ENCODE results near the gene MPND.

The MPND gene

DNA sequence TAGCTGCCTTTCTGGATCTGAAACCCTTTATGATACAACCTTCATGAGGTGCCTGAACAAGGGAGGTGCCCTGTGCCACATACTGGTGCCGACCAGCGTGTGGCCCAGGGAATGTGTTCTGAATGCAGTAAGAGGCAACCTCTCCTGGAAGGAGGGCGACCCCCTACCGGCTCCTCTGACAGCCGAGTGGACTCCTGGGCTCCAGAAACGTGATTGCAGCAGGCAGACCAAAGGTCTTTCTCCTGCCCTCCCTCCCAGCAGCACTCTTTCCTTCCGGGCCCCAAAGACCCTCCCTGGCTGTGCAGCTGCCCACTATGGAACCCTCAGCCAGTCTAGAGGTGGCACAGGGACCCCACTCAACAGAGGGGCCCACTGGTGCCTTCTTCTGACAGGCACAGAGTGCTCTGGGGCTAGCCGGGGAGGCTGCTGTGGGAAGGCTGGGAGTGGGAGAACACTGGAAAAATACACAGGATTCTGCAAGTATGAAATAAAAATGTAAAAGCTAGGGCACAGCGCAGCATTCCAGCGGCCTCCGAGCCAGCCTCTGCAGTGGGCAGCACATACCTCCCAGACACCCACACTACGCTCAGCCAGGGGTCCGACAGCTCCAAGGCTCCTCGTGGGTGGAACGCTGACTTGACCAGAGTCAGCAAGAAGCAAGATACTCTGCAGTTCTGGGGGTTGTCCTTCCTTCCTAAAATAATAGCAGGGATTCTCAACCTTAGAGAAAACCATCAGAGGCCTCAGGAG, 42.1 kb downstream of the MPND start:
- no peak for DNase-seq

GRCh38 chr19:4386041-4386782, 42.9 kb downstream of the MPND start:
- no peak for DNase-seq

- DNase-seq = no peak
Measured at GRCh38 chr19:4388337-4389063, 45.1 kb downstream of the MPND start.

DNA sequence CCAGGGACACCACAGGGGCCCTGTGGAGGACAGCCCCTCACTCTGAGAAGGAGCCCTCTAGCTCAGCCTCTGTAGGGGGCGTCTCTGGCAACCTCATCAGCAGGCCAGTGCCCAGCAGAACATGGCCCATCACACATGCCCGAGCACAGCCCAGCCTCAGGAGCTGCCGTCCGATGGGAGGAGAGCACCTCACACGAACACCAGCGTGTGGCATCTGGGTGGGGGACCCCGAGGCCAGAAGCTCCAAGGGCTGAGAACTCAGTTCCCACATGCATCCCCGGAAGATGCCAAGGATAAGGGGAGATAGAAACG, 45.7 kb downstream of the MPND start:
- no peak for DNase-seq

DNA sequence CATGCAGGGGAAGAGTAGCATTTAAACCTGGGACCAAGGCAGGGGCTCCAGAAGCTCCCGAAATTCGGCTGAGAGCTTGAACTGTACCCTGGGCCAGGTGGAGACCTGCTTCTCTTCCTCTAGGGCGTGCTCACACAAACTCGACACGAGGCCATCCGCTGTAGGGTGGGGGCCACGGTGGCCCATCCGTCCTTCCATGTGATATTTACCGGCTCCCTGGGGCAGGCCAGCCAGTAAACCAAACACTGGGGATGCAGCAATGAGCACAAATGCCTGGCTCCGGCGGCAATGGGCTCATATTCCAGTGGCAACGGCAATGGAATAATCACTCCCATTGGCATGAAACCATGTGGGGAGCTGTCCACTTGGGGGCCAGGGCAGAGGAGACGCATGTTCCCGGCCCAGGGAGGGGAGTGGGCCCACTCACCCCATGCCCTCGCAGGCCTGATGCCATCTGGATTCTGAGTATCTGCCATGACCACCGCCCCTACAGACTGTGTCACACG, 46.2 kb downstream of the MPND start:
- DNase-seq = no peak

DNA sequence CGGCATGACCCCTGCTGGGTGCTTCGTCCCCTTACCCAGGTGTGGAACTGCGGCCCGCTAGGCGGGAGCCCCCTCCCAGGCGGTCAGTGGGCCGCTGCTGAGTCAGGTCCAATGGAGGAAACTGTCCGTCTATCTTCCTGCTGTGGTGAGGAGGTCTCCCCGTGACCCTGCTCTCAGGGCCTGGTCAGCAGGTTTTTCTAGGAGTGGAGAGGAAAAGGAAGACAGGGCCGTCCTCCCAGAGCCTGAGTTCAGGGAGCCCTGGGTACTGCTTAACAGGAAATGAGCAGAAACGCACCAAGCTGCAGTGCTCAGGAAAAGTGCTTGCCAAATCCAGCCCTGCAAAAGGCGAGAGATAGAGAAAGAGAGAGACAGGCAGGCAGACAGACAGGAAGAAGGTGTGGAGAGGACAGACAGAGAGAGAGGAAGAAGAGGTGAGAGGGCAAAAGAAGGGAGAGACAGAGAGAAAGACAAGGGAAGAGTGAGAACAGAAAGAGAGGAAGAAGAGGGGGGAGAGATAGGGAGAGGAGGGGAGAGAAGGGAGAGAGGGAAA, 46.7 kb downstream of the MPND start:
- DNase-seq = no peak

DNA sequence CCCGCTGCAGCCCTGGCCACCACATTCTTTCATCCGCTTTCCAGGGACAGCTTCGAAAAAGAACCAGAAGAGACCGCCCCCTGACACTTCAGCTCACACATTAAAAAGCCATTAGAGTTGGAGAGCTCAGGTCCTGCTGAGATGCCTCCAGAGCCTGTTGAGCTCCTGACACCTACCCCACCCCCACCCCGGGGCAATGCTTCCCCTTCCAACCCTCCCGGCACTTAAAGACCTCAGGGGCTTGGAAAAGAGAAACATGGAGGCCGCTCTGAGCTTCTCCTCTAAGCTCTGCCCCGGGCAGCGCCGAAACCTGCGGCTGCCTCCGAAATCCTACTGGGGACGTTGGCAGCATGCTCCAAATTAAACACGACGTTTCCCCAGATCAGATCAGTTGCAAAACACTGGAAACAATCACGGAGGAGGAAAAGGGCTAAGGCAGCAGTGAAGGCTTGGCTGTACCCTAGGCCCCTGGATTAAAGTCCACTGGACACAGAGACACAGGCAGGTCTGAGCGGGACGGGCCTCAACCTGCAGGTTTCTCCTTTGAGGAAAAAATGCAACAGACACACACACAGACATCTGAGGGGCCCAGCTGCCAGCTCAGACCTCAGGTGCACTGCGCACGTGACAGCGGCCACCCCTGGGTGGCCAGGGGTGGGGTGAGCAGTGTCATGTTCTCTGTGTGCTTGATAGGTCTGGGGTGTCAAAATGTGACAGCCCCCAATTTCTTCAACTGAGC, 47.4 kb downstream of the MPND start:
- no peak for DNase-seq

DNA sequence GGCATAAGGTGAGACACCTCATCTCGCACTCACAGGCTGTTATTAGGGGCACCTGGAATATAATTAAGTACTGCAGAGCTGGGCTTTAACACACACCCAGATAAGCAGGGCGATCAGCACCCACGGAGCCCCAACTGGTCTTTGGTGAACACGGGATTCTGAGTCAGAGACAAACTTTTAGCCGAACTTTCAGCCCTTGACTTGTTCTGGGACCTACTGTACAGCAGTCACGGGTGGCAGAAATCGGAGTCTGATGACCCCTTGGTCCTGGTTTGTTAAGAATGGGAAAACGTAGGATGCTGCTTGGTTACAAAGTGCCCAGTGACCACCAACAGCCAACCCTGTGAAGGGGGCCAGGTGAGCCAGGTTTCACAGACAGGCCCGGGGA, 47.9 kb downstream of the MPND start:
- no peak for DNase-seq

DNA sequence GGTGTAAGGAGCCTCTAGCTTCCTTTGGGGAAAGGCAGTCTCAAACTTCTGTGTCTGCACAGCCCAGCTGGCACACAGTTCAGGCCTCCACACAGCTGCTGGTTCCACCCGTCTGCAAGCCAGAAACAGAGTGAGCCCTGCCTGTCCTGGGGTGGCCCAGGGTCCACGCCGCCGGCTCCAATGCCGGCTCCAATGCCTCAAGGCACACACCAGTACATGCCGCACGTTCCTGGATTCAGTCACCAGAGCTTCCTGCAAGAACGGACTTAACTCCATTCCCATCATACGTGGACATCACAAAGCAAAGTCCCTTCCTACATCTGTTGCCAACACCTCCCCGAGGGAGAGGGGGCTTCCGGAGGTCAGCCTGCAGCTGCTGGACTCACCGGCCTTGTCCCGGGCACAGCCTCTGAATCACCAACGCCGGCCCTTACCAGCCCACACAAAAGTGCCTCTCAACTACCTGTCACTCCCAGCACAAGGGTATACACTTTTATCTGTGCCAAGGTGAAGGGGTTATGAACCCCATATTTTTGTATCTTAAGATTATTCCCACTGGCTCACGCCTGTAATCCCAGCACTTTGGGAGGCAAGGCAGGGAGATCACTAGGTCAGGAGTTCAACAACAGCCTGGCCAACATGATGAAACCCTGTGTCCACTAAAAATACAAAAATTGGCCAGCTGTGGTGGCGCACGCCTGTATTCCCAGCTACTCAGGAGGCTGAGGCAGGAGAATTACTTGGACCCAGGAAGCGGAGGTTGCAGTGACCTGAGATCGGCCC, 48.5 kb downstream of the MPND start:
- DNase-seq = no peak

DNA sequence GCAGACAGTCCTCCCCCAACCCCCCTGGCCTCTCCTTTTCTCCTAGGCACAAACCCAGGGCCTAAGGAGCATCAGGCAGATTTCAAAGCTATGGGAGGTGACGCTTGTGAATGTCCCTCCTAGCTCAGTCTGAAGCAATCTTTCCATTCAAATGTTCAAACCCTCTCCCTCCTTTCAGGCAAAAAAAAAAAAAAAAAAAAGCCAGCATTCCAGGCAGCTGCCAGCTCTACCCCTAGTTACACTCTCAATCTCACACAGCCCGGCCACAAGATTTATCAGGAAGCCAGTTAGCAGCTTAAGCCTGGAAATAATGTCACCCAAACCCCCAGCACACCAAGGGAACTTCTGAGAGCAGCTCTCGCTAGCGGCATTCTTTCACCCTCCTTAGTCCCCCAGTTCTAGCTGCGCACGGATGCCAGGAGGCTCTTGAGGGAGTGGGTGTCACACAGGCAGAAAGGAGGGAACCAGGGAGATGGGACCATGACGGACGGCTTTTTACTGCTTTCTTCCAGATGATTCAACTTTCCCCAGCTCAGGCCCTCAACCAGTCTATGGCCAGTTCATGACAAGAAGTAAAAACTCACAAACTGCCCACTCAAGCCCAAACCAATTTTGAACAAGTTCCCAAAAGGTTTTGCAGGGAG, 50.7 kb downstream of the MPND start:
- no peak for DNase-seq

DNA sequence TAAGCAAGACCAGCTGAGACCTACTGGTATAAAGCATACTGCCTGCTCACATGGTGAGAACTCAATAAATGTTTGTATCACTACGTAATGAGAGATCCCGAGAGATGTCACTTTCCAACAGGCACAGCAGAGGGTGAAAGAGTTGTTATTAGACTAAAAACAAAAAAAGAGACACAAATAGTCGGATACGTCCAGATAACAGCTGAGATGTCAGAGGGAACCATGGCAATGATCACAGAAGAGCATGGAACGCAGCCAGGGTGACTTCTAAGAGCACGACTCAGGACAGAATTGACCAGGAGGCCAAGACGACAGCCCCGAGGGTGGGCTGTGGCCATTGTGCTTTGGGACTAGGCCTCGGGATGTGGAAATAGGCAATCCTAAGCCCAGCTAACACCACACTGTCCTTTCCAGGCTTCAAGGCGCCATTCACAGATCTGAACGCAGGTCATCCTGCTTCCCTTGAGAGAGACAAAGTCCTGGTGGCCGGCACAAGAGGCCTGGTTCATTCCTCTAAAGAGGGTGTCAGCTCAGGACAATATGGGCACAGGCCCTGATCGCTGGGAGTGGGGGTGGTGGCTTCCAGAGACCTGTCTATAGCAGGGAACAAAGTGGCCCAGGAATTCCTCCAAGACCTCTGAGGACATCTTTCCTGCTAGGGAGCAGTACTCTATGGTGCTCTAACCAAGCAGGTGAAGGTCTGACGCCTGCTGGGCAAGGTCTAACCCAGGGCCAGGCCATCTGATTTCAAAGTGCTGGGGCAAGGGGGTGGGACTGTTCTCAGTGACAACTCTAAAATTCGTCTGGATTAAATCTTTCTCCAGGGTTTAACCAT, 53.8 kb downstream of the MPND start:
- DNase-seq = no peak

GRCh38 chr19:4399812-4400134, 56.4 kb downstream of the MPND start:
- DNase-seq = no peak

GRCh38 chr19:4400135-4400936, 57.0 kb downstream of the MPND start, which contains the start of gene SH3GL1:
TSS of gene SH3GL1 (minus strand) at chr19:4400547. CDS start at chr19:4400368, 179 bp downstream.
- DNase-seq = peak; percentile 70

DNA sequence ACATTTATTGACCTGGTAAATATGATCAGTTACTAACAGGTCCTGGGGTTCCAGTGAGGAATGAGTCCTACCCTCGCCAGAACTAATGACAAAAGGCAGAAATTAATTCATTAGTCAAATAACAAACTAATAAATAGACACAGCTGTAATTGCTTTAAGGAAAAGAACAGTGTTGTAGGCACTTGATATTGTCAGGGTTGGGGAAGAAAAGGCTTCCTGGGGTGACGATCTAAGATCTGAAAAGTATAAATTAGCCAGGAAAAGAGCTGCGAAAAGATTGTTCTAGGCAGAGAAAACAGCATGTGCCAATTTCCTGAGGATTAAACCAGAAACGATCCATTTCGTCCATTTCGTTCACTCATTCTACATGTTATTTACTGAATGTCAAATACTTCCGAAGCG, 58.4 kb downstream of the MPND start:
- DNase-seq = no peak

GRCh38 chr19:4402171-4403004, 59.0 kb downstream of the MPND start, which contains the start of gene CHAF1A:
TSS of gene CHAF1A (plus strand) at chr19:4402640. CDS start at chr19:4402763, 123 bp downstream.
- peak; percentile 99 for DNase-seq

DNA sequence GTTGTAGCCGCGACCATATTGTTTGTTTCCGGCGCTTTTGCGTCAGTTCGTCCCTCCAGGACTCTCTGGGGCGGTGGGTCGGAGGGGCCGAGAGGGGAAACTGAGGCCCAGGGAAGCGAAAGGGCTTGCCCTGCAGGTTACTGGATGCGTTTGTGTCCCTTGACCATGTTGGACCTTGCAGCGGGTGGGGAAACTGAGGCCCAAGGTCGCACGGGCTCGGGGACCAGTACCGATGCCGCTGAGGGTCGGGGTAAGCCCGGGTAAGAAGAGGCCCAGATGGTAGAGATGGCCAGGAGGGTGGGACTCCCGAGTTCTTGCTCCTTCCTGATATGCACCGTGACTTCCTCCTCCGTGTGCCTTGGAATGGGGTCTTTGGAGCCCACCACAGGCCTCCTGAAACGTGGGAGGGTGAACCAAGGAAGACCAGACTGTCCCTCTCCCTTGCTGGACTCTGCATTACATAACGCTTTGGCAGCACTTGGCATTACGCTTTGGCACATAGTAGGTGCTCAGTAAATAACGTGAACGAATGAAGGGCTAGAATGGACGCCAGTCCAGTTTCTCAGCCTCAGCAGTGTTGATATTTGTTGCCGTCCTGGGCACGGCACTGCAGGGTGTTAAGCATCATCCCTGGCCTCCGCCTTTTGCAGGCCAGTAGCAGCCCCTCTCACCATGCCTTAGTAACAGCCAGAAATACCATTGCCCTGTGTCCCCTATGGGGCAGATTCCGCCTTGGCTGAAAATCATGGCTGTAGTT, 59.8 kb downstream of the MPND start:
- no peak for DNase-seq

DNA sequence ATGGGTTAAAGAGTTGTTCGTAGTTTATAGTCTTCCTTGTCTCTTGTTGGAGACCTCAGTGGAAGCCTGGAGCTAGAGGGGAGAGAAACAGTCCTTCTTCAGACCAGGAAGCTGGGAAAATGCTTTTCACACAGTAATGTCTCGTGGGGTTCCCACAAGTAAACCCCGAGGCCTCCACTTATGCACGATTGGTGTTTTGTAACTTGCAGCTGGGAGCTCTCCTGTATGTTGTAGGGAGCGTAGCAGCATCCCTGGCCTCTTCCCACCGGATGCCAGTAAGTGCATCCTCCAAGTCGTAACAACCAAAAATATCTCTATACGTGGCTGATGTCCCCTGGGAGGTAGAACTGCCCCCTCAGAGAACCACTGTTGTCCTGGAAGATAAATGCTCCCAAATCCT, 62.6 kb downstream of the MPND start:
- DNase-seq = no peak

DNA sequence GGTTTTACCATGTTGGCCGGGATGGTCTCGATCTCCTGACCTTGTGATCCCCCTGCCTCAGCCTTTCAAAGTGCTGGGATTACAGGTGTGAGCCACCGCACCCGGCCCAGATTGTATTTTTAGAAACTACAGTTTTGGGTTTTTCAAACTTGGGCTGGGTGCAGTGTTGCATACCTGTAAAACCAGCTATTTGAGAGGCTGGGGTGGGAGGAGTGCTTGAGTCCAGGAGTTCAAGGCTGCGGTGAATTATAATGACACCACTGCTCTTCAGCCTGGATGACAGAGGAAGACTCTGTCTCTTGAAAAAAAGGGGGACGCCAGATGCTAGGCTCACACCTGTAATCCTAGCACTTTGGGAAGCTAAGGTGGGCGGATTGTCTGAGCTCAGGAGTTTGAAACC, 63.3 kb downstream of the MPND start:
- DNase-seq = no peak
